ENCODE results near the gene PRSS33.

DNA sequence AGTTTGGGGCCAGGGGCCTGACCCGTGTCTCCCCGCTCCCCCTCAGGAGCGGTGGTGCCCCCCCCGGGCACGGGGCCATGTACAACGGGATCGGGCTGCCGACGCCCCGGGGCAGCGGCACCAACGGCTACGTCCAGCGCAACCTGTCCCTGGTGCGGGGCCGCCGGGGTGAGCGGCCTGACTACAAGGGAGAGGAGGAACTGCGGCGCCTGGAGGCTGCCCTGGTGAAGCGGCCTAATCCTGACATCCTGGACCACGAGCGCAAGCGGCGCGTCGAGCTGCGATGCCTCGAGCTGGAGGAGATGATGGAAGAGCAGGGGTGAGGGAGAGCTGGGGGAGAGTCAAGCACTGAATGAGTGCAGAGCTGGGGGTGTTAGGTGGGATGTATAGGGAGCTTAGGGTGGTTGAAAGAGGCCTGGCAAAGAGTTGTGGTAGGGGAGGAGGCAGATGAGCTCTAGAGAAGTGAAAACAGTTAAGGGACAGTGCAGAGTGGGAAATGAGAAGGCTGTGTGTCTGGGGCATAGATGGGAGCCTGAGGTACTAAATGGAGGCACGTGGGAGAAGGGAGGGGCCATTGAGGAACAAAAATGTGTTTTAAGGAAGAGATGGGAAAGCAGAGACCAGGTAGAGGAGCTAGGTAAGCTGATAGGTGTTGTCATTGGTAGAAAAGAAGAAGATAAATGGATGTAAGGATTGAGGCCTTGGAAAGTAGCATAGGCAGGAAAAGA, 30.9 kb downstream of the PRSS33 start:
- no peak for TF ChIP-seq POLR2A (IDR thresholded peaks at IDR 0.05; ENCODE audit: extremely low read depth, insufficient read length)
- TF ChIP-seq, protein P1, sequence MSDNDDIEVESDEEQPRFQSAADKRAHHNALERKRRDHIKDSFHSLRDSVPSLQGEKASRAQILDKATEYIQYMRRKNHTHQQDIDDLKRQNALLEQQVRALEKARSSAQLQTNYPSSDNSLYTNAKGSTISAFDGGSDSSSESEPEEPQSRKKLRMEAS (IDR thresholded peaks at IDR 0.05; ENCODE audit: low read depth, low read length) = no peak
- TF ChIP-seq CTCF (IDR thresholded peaks at IDR 0.05; ENCODE audit: low read depth, low read length) = no peak
- no peak for TF ChIP-seq MYC (IDR thresholded peaks at IDR 0.05; ENCODE audit: low read depth, low read length)

Data from NB4 (cell line).